Measurements from ENCODE around the gene C2CD4D. TPM values are rescaled to one million over a fixed set of nuclear protein-coding genes. Genes with fewer than 3 reads are reported as not detected.

The C2CD4D gene
- polyA plus RNA-seq, 1 donor (not counting 4 experiments of a cell fraction or from before 2014, with no cell fraction given): 0.05 TPM

DNA sequence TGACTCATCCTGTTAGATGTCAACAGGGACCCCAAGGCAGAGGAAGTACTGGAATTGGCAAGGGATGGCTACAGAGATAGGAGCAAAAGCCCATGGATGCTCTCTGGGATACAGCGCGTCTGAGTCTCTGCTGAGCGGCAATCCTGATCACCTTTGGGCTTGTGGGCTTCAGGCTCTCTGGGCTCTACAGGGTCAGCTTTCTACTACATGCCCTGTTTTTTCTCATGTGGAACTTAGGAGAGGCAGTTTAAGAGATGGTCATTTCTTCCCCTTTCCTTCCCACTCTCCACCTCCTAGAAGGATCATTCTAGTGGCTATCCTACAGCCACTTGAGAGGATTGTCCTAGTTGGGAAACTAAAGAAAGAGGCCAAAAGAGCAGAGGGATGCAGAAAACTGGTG lies 35.7 kb downstream of the C2CD4D start:
- H3K9me1 ChIP-seq (ENCODE audit: control insufficient read depth, extremely low read depth, insufficient read depth, low read length): no peaks in the 10 kb centered on the region
- dilution Hi-C loops (cut with MboI; ENCODE audit: extremely low pct_ligation_motif_present, low sequenced_read_pairs): no loop called here
- H4K20me1 ChIP-seq (ENCODE audit: control insufficient read depth, extremely low read depth, insufficient read depth, low read length): no peaks in the 10 kb centered on the region
- no peaks in the 10 kb centered on the region for H3K36me3 ChIP-seq (ENCODE audit: control insufficient read depth in 2 of 2, extremely low read depth in 1 of 2, insufficient read depth in 2 of 2, low read length in 2 of 2)
- H3K27ac ChIP-seq (ENCODE audit: control insufficient read depth, insufficient read depth, low read length): no peak overlapping the region
- H3K79me2 ChIP-seq (ENCODE audit: control insufficient read depth, insufficient read depth, low read length): no peaks in the 10 kb centered on the region
- no peak overlapping the region for H3K4me2 ChIP-seq (ENCODE audit: control insufficient read depth, extremely low read depth, insufficient read depth, low read depth, low read length)
- FAIRE-seq (no peak), DNase-seq (ENCODE audit: low read depth, low spot score) (no peak)
- peaks cover 8% of the 10 kb centered on the region for H3K4me1 ChIP-seq (ENCODE audit: control insufficient read depth, extremely low read depth, insufficient read depth, low read length)
- H3K9me3 ChIP-seq (ENCODE audit: control insufficient read depth, low read depth, low read length): no peaks in the 10 kb centered on the region
- TF ChIP-seq, protein P1, sequence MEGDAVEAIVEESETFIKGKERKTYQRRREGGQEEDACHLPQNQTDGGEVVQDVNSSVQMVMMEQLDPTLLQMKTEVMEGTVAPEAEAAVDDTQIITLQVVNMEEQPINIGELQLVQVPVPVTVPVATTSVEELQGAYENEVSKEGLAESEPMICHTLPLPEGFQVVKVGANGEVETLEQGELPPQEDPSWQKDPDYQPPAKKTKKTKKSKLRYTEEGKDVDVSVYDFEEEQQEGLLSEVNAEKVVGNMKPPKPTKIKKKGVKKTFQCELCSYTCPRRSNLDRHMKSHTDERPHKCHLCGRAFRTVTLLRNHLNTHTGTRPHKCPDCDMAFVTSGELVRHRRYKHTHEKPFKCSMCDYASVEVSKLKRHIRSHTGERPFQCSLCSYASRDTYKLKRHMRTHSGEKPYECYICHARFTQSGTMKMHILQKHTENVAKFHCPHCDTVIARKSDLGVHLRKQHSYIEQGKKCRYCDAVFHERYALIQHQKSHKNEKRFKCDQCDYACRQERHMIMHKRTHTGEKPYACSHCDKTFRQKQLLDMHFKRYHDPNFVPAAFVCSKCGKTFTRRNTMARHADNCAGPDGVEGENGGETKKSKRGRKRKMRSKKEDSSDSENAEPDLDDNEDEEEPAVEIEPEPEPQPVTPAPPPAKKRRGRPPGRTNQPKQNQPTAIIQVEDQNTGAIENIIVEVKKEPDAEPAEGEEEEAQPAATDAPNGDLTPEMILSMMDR (optimal IDR thresholded peaks at IDR 0.05 in 1 of 3, IDR thresholded peaks at IDR 0.05 in 1 of 3, conservative IDR thresholded peaks at IDR 0.05 in 1 of 3; ENCODE audit: extremely low read depth in 1 of 3, insufficient read depth in 2 of 3, low read length in 3 of 3): no peak
- TF ChIP-seq EZH2 (IDR thresholded peaks at IDR 0.05; ENCODE audit: low read length): no peak
- H3K9ac ChIP-seq (ENCODE audit: control insufficient read depth, extremely low read depth, insufficient read depth, low read length): no peak overlapping the region
- no peak overlapping the region for H2AFZ ChIP-seq (ENCODE audit: control insufficient read depth, low read length)
- no peak overlapping the region for H3K4me3 ChIP-seq (ENCODE audit: control insufficient read depth in 2 of 3, extremely low read depth in 1 of 3, insufficient read depth in 2 of 3, low read depth in 1 of 3, low read length in 3 of 3)
- peaks cover 51% of the 10 kb centered on the region for H3K27me3 ChIP-seq (ENCODE audit: control insufficient read depth, extremely low read depth, insufficient read depth, low read length)

DNA sequence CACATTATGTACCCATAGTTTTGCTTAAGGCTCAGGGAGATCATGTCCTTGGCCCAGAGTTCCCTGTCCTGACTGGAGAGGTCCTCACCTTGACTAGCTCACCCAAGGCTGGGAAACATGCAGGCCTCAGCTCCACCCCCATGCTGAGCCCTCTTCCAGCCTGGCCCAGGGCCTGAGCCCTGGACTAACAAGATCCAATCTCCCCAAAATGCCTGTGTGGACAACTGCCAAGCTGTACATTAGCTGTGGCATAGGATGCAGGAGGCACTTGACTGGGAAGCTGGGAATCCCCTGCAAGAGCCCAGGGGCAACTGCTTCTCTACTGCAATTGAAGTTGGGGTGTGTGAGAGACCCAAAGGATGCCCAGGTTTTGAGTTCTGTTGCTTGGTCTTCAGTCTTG lies 36.5 kb downstream of the C2CD4D start:
- no peak overlapping the region for H2AFZ ChIP-seq (ENCODE audit: control insufficient read depth, low read length)
- H3K36me3 ChIP-seq (ENCODE audit: control insufficient read depth in 2 of 2, extremely low read depth in 1 of 2, insufficient read depth in 2 of 2, low read length in 2 of 2): no peaks in the 10 kb centered on the region
- no peaks in the 10 kb centered on the region for H3K9me1 ChIP-seq (ENCODE audit: control insufficient read depth, extremely low read depth, insufficient read depth, low read length)
- FAIRE-seq (no peak), DNase-seq (ENCODE audit: low read depth, low spot score) (no peak)
- dilution Hi-C loops (cut with MboI; ENCODE audit: extremely low pct_ligation_motif_present, low sequenced_read_pairs): no loop called here
- no peak overlapping the region for H3K4me3 ChIP-seq (ENCODE audit: control insufficient read depth in 2 of 3, extremely low read depth in 1 of 3, insufficient read depth in 2 of 3, low read depth in 1 of 3, low read length in 3 of 3)
- no peaks in the 10 kb centered on the region for H4K20me1 ChIP-seq (ENCODE audit: control insufficient read depth, extremely low read depth, insufficient read depth, low read length)
- no peak for TF ChIP-seq EZH2 (IDR thresholded peaks at IDR 0.05; ENCODE audit: low read length)
- TF ChIP-seq, protein P1 (optimal IDR thresholded peaks at IDR 0.05 in 1 of 3, IDR thresholded peaks at IDR 0.05 in 1 of 3, conservative IDR thresholded peaks at IDR 0.05 in 1 of 3; ENCODE audit: extremely low read depth in 1 of 3, insufficient read depth in 2 of 3, low read length in 3 of 3): no peak
- peaks cover 49% of the 10 kb centered on the region for H3K27me3 ChIP-seq (ENCODE audit: control insufficient read depth, extremely low read depth, insufficient read depth, low read length)
- H3K4me2 ChIP-seq (ENCODE audit: control insufficient read depth, extremely low read depth, insufficient read depth, low read depth, low read length): no peak overlapping the region
- H3K27ac ChIP-seq (ENCODE audit: control insufficient read depth, insufficient read depth, low read length): no peak overlapping the region
- no peaks in the 10 kb centered on the region for H3K9me3 ChIP-seq (ENCODE audit: control insufficient read depth, low read depth, low read length)
- no peaks in the 10 kb centered on the region for H3K79me2 ChIP-seq (ENCODE audit: control insufficient read depth, insufficient read depth, low read length)
- no peak overlapping the region for H3K9ac ChIP-seq (ENCODE audit: control insufficient read depth, extremely low read depth, insufficient read depth, low read length)
- H3K4me1 ChIP-seq (ENCODE audit: control insufficient read depth, extremely low read depth, insufficient read depth, low read length): peaks cover 8% of the 10 kb centered on the region
